H9 (cell line): ENCODE measurements around the gene FMO3. TPM values are rescaled to one million over a fixed set of nuclear protein-coding genes. Genes with fewer than 3 reads are reported as not detected.

ENCODE experiments used
- DNase-seq: peaks from one replicate; pipeline ENCODE4 v3.0.0-alpha.2; 2017
- H2AFZ ChIP-seq: one replicate; pipeline ENCODE4 v1.6.1; 2013; ENCODE audit warnings: mild to moderate bottlenecking, low read length, control low read depth, moderate library complexity
- H2AK5ac ChIP-seq: 2 replicates; pipeline ENCODE4 v1.6.1; 2013; ENCODE audit warnings: low read length, control low read depth, mixed read lengths; ENCODE audit not compliant: insufficient read length
- H2BK120ac ChIP-seq: one replicate; pipeline ENCODE4 v1.6.1; 2013; ENCODE audit warnings: low read depth, mild to moderate bottlenecking, low read length, control low read depth, inconsistent platforms; ENCODE audit not compliant: poor library complexity, severe bottlenecking
- H2BK12ac ChIP-seq: 2 replicates; pipeline ENCODE4 v1.6.1; 2013; ENCODE audit warnings: low read length, control low read depth, mixed read lengths, low read depth; ENCODE audit not compliant: insufficient read length
- H2BK15ac ChIP-seq: 2 replicates; pipeline ENCODE4 v1.6.1; 2013; ENCODE audit warnings: low read depth, low read length, control low read depth
- H2BK20ac ChIP-seq: one replicate; pipeline ENCODE4 v1.6.1; 2013; ENCODE audit warnings: low read depth, mild to moderate bottlenecking, low read length, control low read depth, inconsistent platforms; ENCODE audit not compliant: poor library complexity, severe bottlenecking
- H2BK5ac ChIP-seq: 2 replicates; pipeline ENCODE4 v1.6.1; 2013; ENCODE audit warnings: low read length, control low read depth, mixed read lengths; ENCODE audit not compliant: insufficient read length
- H3K14ac ChIP-seq: 2 replicates; pipeline ENCODE4 v1.6.1; 2013; ENCODE audit warnings: low read length, control low read depth; ENCODE audit not compliant: insufficient read depth
- H3K18ac ChIP-seq: 2 replicates; pipeline ENCODE4 v1.6.1; 2013; ENCODE audit warnings: low read depth, mild to moderate bottlenecking, mixed read lengths, low read length, control low read depth; ENCODE audit not compliant: insufficient read length
- H3K23ac ChIP-seq: 2 replicates; pipeline ENCODE4 v1.6.1; 2013; ENCODE audit warnings: low read length, control low read depth, mixed read lengths, low read depth; ENCODE audit not compliant: insufficient read length
- H3K23me2 ChIP-seq: 2 replicates; pipeline ENCODE4 v1.6.1; 2013; ENCODE audit warnings: low read depth, mild to moderate bottlenecking, mixed read lengths, low read length, control low read depth; ENCODE audit not compliant: insufficient read length, poor library complexity, severe bottlenecking
- H3K27ac ChIP-seq: 2 replicates; pipeline ENCODE4 v1.5.1; 2013; ENCODE audit warnings: low read length, control low read depth, mixed read lengths, low read depth; ENCODE audit not compliant: insufficient read length
- H3K27me3 ChIP-seq: 2 replicates; pipeline ENCODE4 v1.6.1; 2013; ENCODE audit warnings: low read length, control low read depth, inconsistent platforms; ENCODE audit not compliant: insufficient read depth
- H3K4ac ChIP-seq: 2 replicates; pipeline ENCODE4 v1.6.1; 2013; ENCODE audit warnings: low read depth, mild to moderate bottlenecking, control low read depth, inconsistent platforms, low read length, moderate library complexity
- H3K4me1 ChIP-seq: 2 replicates; pipeline ENCODE4 v1.6.1; 2013; ENCODE audit warnings: low read length, control low read depth, inconsistent platforms; ENCODE audit not compliant: insufficient read depth
- H3K4me2 ChIP-seq: 2 replicates; pipeline ENCODE4 v1.6.1; 2013; ENCODE audit warnings: low read length, control low read depth, mixed read lengths; ENCODE audit not compliant: insufficient read length, insufficient read depth
- H3K56ac ChIP-seq: 2 replicates; pipeline ENCODE4 v1.6.1; 2013; ENCODE audit warnings: low read depth, mild to moderate bottlenecking, mixed read lengths, low read length, control low read depth; ENCODE audit not compliant: insufficient read length
- H3K79me1 ChIP-seq: 2 replicates; pipeline ENCODE4 v1.6.1; 2013; ENCODE audit warnings: low read depth, mild to moderate bottlenecking, moderate library complexity, low read length, control low read depth, inconsistent platforms; ENCODE audit not compliant: insufficient read depth, poor library complexity, severe bottlenecking
- H3K79me2 ChIP-seq: 2 replicates; pipeline ENCODE4 v1.6.1; 2013; ENCODE audit warnings: low read length, control low read depth, inconsistent platforms; ENCODE audit not compliant: insufficient read depth
- H3K9ac ChIP-seq: 2 replicates; pipeline ENCODE4 v1.6.1; 2013; ENCODE audit warnings: low read length, control low read depth, mixed read lengths; ENCODE audit not compliant: insufficient read length; ENCODE audit errors: extremely low read depth
- H3K9me3 ChIP-seq: one replicate; pipeline ENCODE4 v1.6.1; 2013; ENCODE audit warnings: low read depth, low read length, inconsistent platforms; ENCODE audit not compliant: control insufficient read depth
- H3T11ph ChIP-seq: one replicate; pipeline ENCODE4 v1.6.1; 2013; ENCODE audit warnings: mild to moderate bottlenecking, low read length, control low read depth, inconsistent platforms
- H4K20me1 ChIP-seq: one replicate; pipeline ENCODE4 v1.6.1; 2013; ENCODE audit not compliant: control insufficient read depth, insufficient read length, insufficient read depth
- H4K5ac ChIP-seq: 2 replicates; pipeline ENCODE4 v1.6.1; 2013; ENCODE audit warnings: low read depth, mild to moderate bottlenecking, mixed read lengths, low read length, control low read depth; ENCODE audit not compliant: insufficient read length
- H4K8ac ChIP-seq: replicated peaks from 2 replicates; pipeline ENCODE4 v1.6.1; 2013; ENCODE audit warnings: low read length, control low read depth, mixed read lengths, low read depth; ENCODE audit not compliant: insufficient read length
- H4K91ac ChIP-seq: 2 replicates; pipeline ENCODE4 v1.6.1; 2013; ENCODE audit warnings: low read depth, mild to moderate bottlenecking, moderate library complexity, mixed read lengths, low read length, control low read depth; ENCODE audit not compliant: insufficient read length
- H3K27ac Mint-ChIP-seq, 3 experiments: 2 replicates in 2 of 3; 3 replicates in 1 of 3; pipeline ENCODE4 v1.8.0; 2020 to 2021; ENCODE audit warnings: mixed read lengths in 3 of 3, mild to moderate bottlenecking in 1 of 3, moderate library complexity in 1 of 3
- H3K27me3 Mint-ChIP-seq: 2 replicates; pipeline ENCODE4 v1.8.0; 2021; ENCODE audit warnings: low read depth, mild to moderate bottlenecking, moderate library complexity, mixed read lengths
- H3K36me3 Mint-ChIP-seq, 3 experiments: 2 replicates in 2 of 3; 3 replicates in 1 of 3; pipeline ENCODE4 v1.8.0; 2020 to 2021; ENCODE audit warnings: low read depth in 3 of 3, mixed read lengths in 3 of 3; ENCODE audit not compliant: insufficient read depth in 1 of 3
- H3K4me1 Mint-ChIP-seq, 2 experiments: 2 replicates each; pipeline ENCODE4 v1.8.0; 2020; ENCODE audit warnings: mixed read lengths in 2 of 2
- H3K4me3 Mint-ChIP-seq, 2 experiments: 2 replicates in 1 of 2; 3 replicates in 1 of 2; pipeline ENCODE4 v1.8.0; 2020 to 2021; ENCODE audit warnings: mild to moderate bottlenecking in 2 of 2, mixed read lengths in 2 of 2, moderate library complexity in 1 of 2
- H3K9me3 Mint-ChIP-seq, 2 experiments: 2 replicates in 1 of 2; 3 replicates in 1 of 2; pipeline ENCODE4 v1.8.0; 2020; ENCODE audit warnings: mild to moderate bottlenecking in 2 of 2, mixed read lengths in 2 of 2, moderate library complexity in 1 of 2
- CTCF ChIP-seq: fragments of 200-600 bp; sonication (generic); conservative IDR thresholded peaks from 3 replicates; pipeline ENCODE4 v1.8.0; 2021; ENCODE audit warnings: antibody characterized with exemption, mild to moderate bottlenecking
- WGBS: extraction: QIAGEN DNeasy Blood & Tissue Kit; methylation state at CpG from one replicate; pipeline ENCODE4 v1.1.7; 2013; ENCODE audit warnings: missing lambda C conversion rate, low lambda C conversion rate, mixed read lengths; ENCODE audit not compliant: insufficient read length; ENCODE audit errors: extremely low coverage; 5-methylcytosine and 5-hydroxymethylcytosine counted together
- total RNA-seq: library from RNA; stranded (reverse); gene quantifications from 2 replicates; pipeline ENCODE4 v1.2.1, GENCODE V29; 2021

The FMO3 gene
- total RNA-seq, 1 experiment from 2014 or later, result not detected

DNA sequence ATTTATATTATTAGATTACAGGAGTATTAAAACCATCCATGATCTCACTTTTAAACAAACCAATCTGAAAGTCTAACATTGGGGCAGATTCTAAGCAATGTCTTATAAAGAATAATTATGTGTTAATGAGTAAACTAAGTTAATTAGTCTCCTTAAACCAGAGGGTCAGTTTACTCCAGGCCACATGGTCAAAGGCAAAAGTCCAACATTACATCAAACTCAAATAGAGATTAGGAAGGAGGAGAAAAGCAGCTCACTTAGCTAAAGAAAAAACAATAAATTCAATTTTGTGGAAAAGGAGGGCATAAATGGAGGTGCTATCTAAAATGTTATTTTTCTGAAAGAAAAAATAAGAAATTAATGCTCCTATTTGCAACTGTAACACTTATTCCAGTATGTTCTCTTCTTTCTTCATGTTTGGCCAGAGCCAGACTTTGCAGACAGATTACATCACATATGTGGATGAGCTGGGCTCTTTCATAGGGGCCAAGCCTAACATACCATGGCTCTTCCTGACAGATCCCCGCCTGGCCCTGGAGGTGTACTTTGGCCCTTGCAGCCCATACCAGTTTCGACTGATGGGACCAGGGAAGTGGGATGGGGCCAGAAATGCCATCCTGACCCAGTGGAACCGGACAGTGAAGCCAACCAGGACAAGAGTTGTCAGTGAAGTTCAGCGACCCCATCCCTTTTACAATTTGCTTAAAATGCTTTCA lies 70.1 kb downstream of the FMO3 start:
- no peaks in the 10 kb centered on the region for H4K20me1 ChIP-seq
- H4K91ac ChIP-seq, result no peak overlapping the region
- Mint-ChIP-seq H3K36me3 (no peaks in the 10 kb centered on the region; a peak in 3 of 7 replicates), H3K27me3 (no peaks in the 10 kb centered on the region), H3K4me3 (no peak overlapping the region), H3K27ac (peak overlapping the region in 1 of 3 experiments; percentile 32; a peak in 1 of 7 replicates), H3K4me1 (peaks cover 15 to 17% of the 10 kb centered on the region in 2 experiments), H3K9me3 (peaks cover 0 to 2% of the 10 kb centered on the region in 2 experiments; a peak in 1 of 5 replicates)
- H3K4me2 ChIP-seq, result no peak overlapping the region
- no peak overlapping the region for H3T11ph ChIP-seq
- no peak for TF ChIP-seq CTCF
- H3K9ac ChIP-seq, result no peak overlapping the region
- H4K8ac ChIP-seq, result no peak overlapping the region
- H3K27me3 ChIP-seq, result no peaks in the 10 kb centered on the region
- H2BK15ac ChIP-seq, result no peak overlapping the region
- no peaks in the 10 kb centered on the region for H3K79me2 ChIP-seq
- no CpG with 5 or more reads among the region's 4 CpGs for WGBS
- H3K9me3 ChIP-seq, result no peaks in the 10 kb centered on the region
- H3K14ac ChIP-seq, result no peak overlapping the region
- H2BK120ac ChIP-seq, result no peak overlapping the region
- no peak overlapping the region for H3K18ac ChIP-seq
- DNase-seq, result no peak
- H2AK5ac ChIP-seq, result no peak overlapping the region
- no peak overlapping the region for H2BK12ac ChIP-seq
- no peaks in the 10 kb centered on the region for H3K4me1 ChIP-seq
- H3K4ac ChIP-seq, result no peak overlapping the region
- no peak overlapping the region for H2BK20ac ChIP-seq
- H2BK5ac ChIP-seq, result no peak overlapping the region
- no peak overlapping the region for H3K23ac ChIP-seq
- no peak overlapping the region for H3K27ac ChIP-seq
- H4K5ac ChIP-seq, result no peak overlapping the region
- H3K79me1 ChIP-seq, result no peaks in the 10 kb centered on the region
- no peak overlapping the region for H3K56ac ChIP-seq
- H2AFZ ChIP-seq, result no peak overlapping the region
- H3K23me2 ChIP-seq, result no peaks in the 10 kb centered on the region
